GM19025 (cell line): ENCODE data around the gene ITPR3.

ENCODE experiments used
- ATAC-seq: cut with Tn5 transposase; IDR thresholded peaks from one replicate; pipeline ENCODE4 v1.9.1; 2021; ENCODE audit warnings: mild to moderate bottlenecking, low read depth, moderate library complexity; ENCODE audit not compliant: unreplicated experiment

The ITPR3 gene

DNA sequence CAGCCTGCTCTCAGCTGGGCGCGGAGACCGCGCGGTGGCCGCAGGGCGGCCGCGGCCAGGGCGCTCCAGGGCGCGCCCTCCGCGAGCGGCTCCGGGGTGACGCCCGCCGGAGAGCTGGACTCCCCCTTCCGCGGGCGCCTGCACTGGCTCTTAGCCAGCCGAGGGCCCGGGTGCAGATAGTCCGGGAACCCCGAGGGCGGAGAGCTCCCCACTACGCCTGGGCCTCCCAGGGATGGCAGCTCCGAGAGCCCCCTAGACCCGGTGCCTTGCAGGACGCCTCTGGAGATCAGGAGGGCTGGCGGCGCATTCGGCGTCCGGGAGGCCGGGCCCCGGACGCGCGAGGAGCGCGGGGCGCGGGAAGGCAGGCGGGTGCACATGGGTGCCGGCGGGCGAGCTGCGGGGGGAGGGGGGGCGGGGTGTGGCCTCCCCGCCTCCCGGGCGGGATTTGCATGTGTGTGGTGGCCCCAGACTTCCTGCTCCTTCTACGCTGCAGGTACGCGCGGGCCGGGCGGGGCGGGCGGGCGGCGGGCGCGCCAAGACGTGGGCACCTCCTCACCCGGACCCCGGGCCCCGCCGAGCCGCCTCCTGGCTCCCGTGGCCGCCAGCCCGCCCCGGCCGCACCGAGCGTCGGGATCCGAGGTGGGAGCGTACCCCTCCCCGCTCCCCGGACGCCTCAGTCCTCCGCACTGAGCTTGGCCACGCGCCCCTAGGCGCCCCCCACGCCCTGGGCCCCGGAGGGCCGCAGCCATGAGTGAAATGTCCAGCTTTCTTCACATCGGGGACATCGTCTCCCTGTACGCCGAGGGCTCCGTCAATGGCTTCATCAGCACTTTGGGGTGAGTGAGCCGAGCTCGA, at the start of gene ITPR3:
ITPR3 (plus strand) TSS at position 467 of the 855 bp plus-strand sequence; CDS start at position 748, 281 bp downstream.
- ATAC-seq = peak; percentile 57

DNA sequence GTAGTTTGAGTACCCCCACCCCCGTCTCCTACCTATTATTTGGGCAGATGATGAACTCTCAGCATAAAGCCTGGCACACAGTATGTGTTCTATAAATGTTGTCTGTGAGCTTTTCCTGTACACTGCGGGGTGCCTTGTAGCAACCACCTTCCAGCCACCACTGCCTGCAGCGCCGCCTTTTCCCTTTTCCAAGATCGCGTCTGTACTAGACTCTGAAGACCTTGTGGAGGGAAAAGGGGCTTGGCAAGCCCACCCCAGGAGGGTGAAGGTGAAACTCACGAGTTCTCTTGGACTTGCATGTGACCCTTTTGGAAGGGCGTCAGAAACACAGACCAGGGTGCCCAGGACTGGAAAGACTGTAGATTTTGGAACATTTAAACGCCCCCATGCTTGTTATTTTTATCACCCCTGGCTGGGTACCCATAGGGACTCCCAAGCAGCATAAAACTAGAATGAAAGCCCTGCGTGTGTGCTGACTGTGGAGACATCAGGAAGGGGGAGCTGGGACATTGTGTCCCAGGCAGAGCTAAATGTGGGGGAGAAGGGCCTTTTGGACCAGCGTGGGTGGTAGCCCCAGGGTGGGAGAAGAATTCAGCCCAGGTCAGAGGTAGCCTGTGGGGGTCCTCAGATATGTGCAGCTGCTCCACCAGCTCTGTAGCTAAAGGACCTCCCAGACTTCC, 49.3 kb upstream of the ITPR3 start:
- ATAC-seq = no peak

DNA sequence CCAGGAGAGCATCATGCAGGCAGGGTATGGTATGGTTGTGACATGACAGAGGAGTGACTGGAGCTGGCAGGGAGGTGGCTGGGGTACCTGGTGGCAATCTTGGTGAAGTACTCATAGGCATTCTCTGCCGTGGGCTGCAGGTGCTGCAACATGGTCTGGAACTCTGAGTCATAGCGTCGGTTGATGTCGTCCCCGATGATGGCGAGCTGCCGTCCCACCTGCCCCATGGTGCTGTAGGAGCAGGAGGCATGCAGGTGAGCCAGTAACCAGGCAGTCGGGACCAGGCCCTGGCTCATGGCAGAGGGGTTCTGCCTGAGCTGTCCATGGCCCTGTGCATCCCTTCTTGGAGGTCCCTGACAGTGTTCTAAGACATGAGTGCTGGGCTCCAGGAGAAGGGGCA, 45.9 kb upstream of the ITPR3 start:
- ATAC-seq = no peak

DNA sequence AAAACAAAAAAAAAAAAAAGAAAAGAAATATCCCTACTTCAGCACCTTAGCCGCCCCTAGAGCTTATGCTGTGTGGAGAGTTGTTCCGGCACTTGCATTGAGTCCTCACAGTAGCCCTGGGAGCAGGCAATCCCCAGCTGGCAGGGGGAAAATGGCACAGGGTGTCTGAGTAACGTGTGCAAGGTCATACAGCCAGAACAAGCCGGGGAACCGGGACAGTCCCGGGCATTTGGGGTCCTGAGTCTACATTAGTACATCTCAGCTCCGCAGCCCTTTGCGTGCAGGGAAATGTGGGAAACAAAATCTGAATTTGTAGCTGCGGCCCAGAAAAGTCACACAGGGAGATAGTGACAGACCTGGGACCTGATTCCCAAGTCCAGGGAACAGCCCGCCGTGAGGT, 44.5 kb upstream of the ITPR3 start:
- ATAC-seq = no peak

DNA sequence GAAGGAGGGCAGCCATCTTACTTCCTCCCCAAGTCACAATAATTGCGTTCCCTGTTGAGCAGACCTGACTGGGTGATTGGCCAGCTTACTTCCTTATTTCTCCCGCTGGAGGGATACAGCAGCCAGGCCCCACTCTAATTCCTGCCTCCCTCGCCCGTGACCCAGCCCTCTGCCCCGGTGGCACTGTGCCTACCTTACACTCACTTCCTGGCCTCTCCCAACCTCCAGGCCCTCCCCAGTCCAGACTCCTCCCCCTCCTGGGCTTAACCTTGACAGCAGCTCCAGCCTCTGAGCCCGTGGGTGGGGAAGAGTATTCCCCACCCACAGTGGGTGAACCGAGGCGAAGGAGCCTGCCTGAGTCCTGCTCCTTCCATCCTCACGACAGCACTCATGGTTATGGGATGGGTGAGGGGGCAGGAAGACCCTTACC, 44.0 kb upstream of the ITPR3 start:
- ATAC-seq = no peak

DNA sequence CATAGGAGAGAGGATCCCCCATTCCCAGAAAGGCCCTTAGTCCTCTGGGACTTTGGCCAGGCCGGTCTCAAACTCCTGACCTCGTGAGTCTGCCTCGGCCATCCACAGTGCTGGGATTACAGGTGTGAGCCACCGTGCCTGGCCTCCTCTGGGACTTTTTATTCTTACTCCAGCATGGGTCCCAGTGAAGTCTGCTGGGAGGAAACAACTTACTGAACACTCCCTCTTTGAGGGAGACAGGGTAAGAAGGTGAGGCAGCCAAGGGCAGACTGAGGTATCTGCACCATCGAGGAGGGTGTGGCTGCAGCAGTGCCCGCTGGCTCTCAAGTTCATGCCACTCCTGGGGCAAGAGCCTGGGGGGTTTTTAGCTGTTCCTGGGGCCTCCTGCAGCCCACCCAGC, 43.4 kb upstream of the ITPR3 start:
- ATAC-seq = no peak

DNA sequence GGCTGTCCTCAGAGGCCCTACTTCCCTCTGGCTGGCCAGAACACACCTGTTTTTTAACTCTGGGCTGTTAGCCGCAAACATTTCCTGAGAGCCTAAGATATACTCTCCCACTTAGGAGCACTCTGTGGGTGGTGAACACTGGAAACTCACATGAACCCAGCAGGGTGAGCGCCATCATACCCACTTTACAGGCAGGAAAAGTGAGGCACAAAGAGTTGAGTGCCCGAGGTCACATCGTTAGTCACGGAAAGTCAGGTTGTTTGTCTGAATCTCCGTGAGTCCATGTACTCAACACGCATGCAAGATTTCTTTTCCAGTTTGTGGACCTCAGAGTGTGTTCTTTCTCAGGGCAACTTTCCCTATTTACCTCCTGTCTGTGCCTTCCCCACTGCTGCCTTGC, 43.0 kb upstream of the ITPR3 start:
- ATAC-seq = no peak

DNA sequence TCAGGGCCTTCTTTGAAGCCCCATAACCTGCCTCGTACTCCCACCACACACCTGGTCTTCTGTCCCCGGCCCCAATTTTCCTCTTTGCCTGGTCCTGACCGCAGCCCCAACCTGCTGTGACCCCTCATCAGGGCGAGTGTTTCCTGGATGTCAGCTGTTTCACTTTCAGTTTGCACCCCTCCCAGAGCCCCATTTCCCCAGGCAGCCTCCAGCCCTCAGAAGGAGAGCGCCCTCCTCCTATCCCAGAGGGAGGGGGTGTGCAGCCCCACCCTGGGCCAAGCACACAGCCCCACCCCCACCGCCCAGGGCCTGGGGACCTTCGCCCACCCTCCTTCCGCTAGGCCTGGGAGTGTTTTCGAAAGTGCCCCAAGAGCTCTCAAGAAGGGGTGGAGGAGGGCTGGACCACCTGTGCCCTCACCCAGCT, 42.5 kb upstream of the ITPR3 start:
- ATAC-seq = no peak

DNA sequence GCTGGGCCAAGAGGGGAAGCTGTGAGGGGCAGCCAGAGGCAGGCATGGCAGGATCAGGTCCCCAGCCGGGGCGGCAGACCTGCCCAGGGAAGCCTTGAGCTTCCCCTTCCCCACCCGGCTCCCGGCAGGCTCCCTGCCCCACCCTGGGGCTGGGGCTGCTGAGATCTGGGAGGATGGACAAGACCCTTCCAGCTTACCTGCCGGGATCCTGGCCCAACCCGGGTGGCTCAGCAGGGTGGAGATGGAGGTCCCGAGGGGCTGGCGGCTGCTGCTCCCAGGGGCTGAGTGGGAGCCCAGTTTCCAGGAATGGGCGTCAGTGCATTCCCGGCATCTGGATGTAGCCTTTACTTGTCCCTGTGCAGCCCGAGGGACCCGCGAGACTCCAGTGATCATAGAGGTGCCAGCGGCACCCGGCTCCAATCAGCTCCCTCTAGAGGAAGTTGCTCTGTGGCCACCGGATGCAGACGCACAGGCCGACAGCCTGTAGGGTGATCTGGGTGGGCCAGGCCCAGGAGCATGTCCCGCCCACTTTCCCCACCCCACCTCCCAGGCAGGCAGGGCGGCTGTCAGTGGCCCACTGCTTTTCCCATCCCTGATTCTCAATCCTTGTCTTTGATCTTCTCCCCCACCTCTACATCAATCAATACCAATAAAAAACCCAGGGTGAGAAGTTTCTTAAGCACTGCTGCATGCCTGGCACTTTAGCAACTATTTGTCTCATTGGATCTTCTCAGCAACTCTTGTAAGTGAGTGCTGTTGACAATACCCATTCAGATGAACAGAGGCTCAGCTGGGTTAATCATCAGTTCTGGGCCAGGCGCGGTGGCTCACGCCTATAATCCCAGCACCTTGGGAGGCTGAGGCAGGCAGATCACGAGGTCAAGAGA, 41.1 kb upstream of the ITPR3 start, which contains the start of gene BAK1:
BAK1 (minus strand) TSS at position 449 of the 887 bp plus-strand sequence. CDS start 2,672 bp downstream, outside the sequence.
- peak; percentile 79 for ATAC-seq

DNA sequence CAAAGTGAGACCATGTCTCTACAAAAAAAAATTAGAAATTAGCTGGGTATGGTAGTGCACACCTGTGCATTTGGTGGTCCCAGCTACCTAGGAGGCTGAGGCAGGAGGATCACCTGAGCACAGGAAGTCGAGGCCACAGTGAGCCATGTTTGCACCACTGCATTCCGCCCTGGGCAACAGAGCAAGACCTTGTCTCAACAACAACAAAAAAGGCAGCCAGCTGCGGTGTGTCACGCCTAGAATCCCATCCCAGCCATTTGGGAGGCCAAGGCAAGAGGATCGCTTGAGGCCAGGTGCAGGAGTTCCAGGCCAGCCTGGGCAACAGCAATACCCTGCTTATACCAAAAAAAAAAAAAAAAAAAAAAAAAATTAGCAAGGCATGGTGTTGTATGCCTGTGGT, 39.9 kb upstream of the ITPR3 start:
- ATAC-seq = no peak

DNA sequence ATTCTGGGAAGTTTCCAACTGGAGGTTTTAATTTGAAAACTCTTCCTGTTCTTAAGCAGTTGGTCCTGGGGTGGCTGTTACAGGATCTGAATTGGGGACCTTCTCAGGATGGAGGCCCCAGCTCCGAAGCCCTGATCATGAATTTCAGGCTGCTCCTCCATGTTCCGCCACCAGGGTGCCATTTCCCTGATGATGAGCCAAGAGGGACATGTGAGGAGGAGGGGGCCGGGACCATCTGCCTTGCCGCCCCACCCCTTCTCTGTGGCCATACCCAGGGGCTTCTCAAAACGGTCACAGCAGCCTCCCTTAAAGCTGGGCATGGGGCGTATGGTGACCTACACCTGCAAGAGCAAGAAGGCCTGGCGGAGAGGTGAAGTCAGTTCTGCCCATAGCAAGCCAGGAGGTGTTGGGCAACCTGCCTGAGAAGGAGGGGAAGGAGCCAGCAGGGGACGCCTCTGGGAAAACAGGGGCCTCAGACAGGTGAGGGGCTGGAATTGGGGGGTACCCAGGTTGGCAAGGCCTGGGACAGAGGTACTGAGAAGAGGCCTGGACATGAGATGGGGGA, 37.4 kb upstream of the ITPR3 start:
- ATAC-seq = no peak

DNA sequence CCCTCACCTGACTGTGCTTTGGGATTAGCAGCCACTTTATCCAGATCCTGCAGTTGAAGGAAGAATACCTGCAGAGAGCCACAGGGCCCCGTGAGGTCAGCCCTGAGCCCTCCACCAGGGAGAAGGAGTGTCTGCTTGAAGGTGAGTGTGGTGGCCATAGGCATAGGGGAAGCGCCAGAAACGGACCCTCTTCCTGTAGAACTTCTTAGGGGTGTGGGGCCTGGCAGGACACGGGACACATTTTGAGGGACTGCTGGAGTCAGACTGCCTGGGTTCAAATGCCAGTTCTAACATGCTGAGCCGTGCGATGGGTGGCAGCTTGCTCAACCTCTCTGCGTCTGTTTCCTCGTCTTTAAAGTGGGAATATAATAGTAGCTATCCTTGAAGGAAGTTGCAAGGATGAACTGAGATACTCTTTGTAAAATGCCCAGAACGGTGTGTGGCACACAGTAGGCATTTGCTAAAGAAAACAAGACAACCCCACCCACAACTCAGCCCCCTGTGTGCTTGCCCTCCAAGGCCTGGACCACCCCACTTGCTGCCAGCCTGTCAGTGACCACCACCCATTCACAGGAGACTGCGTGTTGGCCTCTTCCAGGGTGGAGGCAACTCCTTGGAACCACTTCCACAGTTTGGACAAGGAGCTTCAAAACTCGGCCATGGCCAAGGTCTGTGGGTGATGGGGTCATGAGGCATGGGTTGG, 36.3 kb upstream of the ITPR3 start:
- no peak for ATAC-seq

DNA sequence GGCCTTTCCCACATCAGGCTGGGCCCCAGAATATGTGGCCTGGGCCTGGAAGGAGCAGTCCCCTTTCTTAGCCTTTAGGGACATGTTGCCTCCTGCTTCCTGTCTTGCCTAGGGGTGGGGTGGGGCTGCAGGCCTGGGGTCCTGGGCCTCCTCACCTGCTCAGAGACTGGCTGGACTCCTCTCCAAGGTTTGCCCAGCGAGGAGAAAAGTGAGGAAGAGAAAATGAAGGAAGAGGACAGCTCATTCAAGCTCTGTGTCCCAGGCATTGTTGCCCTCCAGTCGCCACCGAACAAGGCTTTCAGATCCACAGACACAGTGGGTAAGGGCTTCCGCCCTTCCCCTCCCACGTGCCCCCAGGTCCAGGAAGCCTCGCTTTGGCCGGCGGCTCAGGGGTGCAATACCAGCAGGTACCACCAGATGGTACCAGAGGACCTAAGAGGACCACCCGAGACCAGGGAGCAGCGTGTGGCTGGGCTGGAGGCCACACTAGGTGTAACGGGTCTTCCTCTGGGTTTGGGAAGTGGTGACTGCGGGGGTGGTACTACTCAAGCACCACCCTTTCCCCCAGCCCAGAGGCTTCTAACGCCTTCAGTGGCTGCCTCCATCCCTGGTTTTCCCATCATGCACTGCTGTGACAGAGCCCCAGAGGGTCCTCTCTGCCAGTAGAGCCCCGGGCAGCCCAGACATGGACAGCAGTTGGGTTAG, 35.6 kb upstream of the ITPR3 start:
- peak; percentile 68 for ATAC-seq

DNA sequence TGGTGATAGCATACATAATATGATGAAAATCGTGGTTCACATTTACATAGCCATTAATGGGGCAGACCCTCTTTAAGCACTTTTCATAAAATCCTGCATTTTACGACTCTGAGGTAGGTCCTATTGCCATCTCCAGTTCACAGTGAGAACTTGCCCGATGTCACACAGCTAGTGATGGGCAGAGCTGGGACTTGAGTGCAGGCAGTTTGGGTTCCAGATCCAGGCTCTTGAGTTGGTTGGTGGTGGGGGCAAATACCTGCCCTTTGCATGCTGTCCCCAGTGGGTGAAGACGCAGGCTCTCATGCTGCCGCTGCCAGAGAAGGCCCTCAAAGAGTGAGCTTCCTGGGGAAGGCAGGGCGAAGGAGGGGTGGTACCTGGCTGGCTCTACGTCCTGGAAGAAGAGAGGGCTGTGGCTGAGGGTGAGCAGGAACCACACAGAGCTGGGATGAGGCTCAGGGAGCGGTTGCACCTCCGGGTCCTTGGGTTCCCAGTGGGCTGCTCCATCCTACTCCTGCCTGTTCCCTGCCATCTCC, 34.9 kb upstream of the ITPR3 start:
- ATAC-seq = no peak

DNA sequence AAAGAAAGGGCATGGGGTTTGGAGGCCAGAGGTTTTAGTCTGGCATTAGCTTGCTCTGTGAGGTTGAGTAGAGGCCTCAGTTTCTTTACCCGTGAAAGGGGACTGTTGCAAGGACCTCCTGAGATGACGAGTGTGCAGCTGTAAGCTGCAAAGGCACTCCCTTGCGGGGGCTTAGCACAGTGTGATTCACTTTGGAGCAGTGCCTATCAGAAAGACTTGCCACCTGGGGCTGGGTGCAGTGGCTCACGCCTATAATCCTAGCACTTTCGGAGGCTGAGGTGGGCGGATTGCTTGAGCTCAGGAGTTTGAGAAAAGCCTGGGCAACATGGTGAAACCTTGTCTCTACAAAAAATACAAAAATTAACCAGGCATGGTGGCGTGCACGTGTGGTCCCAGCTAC, 33.6 kb upstream of the ITPR3 start:
- no peak for ATAC-seq

DNA sequence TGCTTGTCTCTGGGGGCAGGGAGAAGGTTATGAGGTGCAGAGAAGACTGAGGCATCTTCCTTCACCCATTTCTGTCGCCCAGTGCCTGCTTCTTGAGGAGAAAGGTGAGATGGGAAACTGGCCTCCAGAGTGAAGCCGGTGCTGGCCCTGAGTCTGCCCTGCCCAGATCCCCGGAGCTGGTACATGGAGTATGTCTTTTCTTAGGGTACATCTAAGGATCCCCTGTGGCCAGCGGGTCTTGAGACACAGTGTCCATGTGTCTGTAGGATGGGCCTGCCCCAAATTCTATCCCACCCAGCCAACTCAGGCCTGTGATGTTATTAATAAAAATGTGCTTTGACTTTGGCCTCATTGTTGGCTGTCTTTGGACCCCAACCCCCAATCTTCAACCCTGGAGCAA, 32.2 kb upstream of the ITPR3 start:
- ATAC-seq = no peak

DNA sequence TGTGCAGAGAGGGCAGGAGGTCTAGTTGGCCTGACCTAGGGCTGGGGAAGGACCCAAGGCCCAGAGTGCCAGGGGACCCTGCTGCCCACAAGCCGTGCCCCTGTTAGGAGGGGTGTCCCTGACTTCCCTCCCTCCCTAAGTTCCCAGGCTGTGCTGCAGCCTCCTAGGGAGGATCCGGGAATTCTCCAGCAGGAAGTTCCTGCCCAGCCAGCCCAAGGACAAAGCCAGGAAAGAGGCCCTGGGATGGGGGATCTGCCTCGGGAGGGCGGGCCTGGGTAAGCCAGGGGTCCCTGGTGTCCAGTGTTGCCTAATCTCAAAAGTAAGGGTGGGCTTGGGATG, 31.8 kb upstream of the ITPR3 start:
- no peak for ATAC-seq

DNA sequence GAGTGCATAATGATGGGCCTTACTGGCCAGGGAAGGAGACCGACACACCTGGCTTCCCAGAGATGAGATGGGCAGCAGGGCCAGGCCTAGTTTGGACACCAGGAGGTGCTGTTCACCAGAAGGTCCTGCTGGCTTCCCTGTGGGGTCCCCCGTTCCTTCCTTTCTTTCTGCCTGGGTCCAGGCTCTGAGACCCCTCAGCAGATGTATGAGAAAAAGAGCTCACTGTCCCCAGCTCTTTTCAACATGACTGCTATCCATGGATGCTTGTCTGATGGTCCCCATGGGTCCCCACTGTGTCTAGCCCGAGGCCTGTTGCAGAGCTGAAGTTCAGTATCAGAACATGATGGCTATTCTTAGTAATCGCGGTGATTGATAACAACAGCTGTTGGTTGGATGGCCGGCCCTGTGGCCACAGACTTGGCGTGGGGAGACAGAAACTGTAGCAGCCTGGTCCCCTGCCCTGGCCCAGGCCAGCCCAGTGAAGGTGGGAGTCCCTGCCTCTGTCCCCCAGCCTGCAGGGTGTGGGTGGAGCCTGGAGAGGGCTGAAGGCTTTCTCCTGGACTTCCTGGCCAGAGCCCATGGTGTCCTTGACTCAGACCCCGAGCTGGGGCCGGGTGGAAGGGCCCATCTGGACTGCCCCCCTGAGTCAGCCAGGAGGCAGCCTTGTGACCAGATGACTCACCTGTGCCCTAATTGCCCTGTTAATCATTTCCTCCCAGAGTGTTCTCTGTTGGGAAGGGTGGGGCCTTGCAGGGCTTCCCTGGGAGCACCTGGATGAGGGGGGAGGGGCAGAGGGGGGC, 31.2 kb upstream of the ITPR3 start:
- no peak for ATAC-seq
